Measurements from ENCODE around the gene TMIGD3.
A peak's percentile ranks its signal among the peaks of the same experiment; 100 is the strongest.

The TMIGD3 gene

DNA sequence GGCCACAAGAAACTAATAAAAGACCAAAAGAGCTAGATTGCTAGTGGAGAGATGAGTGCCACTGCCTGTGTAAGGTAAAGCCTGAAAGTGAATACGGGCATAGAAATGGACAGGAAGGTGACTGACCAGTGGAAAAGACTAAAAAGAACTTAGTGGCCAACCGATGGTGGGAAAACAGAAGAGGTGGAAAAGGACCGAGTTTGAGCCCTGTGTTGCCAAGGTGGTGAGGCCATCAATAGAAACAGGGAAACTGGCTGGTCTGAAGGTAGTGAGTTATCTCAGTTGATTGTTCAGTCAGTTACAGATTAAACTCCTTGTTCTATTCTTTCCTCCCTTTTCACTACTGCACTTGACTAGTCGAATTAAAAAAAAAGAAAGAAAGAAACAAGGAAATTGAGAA lies 56.9 kb downstream of the TMIGD3 start:
- no peak for DNase-seq

DNA sequence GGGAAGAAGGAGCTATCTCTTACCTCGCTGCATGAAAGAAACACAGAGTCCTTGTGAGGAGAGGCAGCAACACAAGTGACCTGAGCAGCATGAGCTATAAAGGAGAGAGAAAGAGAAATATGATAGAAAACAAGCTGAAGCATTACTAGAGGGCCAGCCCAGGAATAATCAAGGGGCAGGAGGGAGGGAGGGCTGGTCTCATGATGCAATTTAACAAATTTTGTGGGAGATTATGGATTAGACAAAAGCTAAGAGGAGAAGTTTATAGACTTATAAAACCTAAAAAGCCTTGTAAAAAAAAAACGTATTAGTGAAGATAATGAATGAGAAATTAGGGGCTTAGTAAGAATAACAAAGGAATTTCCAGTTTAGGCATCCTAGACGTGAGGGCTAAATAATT lies 59.4 kb downstream of the TMIGD3 start:
- DNase-seq, result no peak

DNA sequence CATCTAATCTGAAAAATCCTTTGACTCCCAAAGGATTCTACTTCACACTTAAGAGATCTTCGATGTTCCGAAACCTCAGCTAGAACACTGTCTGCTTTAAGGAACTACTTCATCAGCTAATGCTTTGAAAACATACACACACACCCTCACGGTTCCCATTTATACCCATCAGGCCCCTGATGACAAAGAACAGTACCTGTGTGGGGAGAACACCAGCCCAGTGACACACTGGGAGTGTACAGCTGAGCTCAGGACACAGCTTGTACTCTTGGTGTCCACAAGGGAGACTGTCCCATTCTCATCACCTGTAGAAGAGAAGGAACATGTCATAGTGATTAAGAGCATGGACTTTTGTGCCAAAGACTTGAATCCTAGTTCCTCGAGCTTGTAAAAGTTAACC lies 61.0 kb downstream of the TMIGD3 start:
- peak; percentile 31 for DNase-seq

DNA sequence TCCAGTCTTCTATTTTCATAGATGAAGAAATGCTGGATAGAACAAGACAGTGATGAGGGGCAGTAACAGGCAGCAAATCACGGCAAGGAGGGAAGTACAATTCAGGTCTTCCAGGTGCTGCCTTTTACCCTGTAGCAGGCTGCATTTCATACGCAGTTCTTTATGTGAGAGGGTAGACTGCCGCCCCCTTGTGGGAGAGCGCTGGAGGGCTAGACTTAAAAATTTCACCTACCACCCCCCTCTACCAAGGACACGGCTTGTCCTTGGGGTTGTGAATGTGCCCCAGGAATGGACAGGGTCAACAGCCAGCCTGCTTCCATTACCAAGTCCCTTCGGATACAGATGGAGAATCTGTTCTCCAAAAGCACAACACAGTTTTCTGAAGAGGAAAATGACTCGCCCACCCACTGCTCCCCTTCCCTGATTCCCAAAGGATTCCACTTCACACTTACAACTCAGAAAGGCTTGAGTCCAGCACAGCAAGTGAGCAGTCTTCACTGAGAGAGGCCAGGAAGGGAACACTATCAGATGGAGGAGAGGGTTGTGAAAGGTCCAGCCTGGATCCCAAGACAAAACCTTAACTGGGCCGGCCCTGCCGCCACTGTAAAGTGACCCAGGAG lies 61.8 kb downstream of the TMIGD3 start:
- DNase-seq, result peak; percentile 58

DNA sequence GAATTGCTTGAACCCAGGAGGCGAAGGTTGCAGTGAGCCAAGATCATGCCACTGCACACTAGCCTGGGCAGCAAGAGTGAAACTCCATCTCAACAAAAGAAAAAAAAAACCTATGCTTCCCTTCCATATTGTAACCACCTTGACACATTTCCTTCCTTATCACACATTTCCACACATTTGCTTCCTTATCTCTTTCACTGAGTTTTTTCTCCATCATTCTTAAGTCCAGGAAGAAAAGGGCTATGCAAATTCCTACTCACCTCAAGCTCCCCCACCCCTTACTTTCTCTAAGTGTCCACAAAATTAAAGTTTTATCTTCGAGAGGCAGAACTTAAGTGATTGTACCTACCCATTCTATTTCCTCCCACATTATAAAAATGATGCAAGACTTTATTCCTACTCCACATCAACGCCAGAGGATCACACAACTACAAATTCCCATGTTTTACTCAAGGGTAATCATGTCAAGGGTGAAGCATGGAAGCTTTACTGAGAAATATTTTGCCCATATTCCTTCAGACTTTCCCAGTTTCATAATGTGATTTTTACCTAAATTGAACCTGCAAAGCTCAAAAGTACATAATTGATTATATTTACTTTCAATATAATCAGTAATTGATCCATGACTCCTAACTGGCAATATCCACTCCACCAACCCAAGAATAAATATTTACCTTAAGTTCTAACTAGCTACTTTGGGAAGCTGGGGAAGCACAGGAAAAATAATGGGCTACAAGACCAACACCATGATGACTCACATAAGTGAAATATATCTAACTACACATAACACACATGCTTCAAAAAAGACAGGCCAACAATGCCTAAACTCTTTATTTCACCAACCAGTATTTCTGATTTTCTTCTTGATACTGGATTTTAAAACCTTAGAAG lies 63.7 kb downstream of the TMIGD3 start:
- no peak for DNase-seq

DNA sequence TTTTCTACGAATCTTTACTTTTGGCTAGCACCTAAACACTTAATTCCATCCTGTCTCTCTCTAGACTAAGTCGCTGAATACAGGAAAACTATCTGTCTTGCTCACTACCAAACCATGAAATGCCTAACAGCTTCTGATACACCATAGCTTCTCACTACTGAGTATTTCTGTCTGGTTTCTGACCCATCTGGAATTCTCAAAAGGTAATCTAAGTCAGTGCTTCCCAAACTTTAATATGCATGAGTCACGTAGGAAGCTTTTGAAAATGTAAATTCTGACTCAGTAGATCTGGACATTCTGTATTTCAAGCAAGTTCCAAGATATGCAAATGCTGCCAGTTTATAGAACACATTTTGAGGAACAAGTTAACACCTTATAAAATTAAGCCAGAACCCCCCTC lies 66.7 kb downstream of the TMIGD3 start:
- no peak for DNase-seq

All from activated CD4-positive, alpha-beta T cell treated with anti-CD3 and anti-CD28 coated beads, Interleukin-2, Interleukin-6, amounts not matched to agents 100 ng/mL and 50 ng/mL, durations not matched to agents 16 hours and 8 hours (primary cell).